ENCODE results near the gene TNS3. TPM values are rescaled to one million over a fixed set of nuclear protein-coding genes. Genes with fewer than 3 reads are reported as not detected.

TNS3 gene
- total RNA-seq, 4 donors from 2014 or later = 70.9 to 112 (median 98.6) TPM

GRCh38 chr7:47454069-47454973 lies 127.6 kb downstream of the TNS3 start:
- DNase-seq (ENCODE audit: low spot score) = peak; percentile 21
- TF ChIP-seq CTCF (IDR thresholded peaks at IDR 0.05) = no peak
- ATAC-seq (ENCODE audit: low FRiP score) = no peak

GRCh38 chr7:47453093-47454061 lies 128.5 kb downstream of the TNS3 start:
- peak; percentile 32 for DNase-seq (ENCODE audit: low spot score)
- ATAC-seq (ENCODE audit: low FRiP score) = peak; percentile 89
- no peak for TF ChIP-seq CTCF (IDR thresholded peaks at IDR 0.05)

- no peak for TF ChIP-seq CTCF (IDR thresholded peaks at IDR 0.05)
- ATAC-seq (ENCODE audit: low FRiP score) = peak; percentile 6
- DNase-seq (ENCODE audit: low spot score) = no peak
Observed at GRCh38 chr7:47452715-47453092, 129.2 kb downstream of the TNS3 start.

- no peak for TF ChIP-seq CTCF (IDR thresholded peaks at IDR 0.05)
- ATAC-seq (ENCODE audit: low FRiP score) = no peak
- no peak for DNase-seq (ENCODE audit: low spot score)
Observed at GRCh38 chr7:47452295-47452694, 129.6 kb downstream of the TNS3 start.

- ATAC-seq (ENCODE audit: low FRiP score) (no peak), DNase-seq (ENCODE audit: low spot score) (no peak)
- no peak for TF ChIP-seq CTCF (IDR thresholded peaks at IDR 0.05)
Observed at GRCh38 chr7:47451851-47452205, 130.1 kb downstream of the TNS3 start.

- no peak for TF ChIP-seq CTCF (IDR thresholded peaks at IDR 0.05)
- ATAC-seq (ENCODE audit: low FRiP score) (no peak), DNase-seq (ENCODE audit: low spot score) (peak; percentile 14)
Observed at GRCh38 chr7:47449810-47450590, 131.9 kb downstream of the TNS3 start.

All from omental fat pad (tissue), 4 donors.